Stimulated activated CD4-positive, alpha-beta T cell treated with anti-CD3 and anti-CD28 coated beads, Interleukin-15, amount 100 ng/mL, for 1 hour (primary cell): ENCODE results near the gene FGF4.
"Not testable (repeated sequence)": the region's sequence is repeated elsewhere in the genome, so short reads cannot be mapped to it uniquely, and the experiment has no call there.

Experiments
- DNase-seq, 2 donors: peaks; one replicate each; pipeline ENCODE4 v3.0.0-alpha.2; 2020; ENCODE audit warnings: low read depth in 1 of 2, low spot score in 1 of 2

The FGF4 gene

DNA sequence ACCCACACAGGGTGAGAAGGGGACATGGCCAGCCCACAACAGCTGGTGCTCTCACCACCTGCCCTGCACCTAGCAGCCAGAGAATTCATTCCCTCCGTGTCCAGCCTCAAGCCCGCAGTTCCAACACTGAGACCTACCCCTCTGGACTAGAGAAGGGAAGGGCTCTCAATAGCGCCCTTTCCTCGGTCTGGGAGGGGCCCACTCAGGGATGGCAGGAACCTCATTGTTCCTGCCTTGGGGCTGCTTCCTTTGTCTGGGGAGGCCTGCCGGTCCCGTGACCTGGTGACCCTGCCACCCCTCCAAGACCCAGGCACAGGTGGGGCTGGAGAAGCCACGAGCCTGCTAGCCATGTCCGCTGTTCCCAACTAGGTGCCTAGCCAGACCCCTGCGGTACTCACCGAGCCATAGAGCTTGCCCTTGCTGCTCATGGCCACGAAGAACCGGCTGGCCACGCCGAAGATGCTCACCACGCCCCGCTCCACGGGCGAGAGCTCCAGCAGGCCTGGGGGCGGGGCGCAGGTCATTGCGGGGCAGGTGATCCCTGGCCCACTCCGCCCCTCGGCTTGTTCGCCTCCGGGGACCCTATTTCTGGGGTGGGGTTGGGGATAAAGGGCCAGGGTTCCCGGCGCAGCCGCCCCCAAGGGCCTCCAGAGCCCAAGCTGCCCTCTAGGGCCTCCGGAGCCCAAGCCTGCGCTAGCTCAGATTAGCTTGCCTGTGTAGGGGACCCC lies 1.4 kb downstream of the FGF4 start:
- DNase-seq = no peak

GRCh38 chr11:69771466-69771865 lies 3.7 kb downstream of the FGF4 start:
- no peak for DNase-seq

DNA sequence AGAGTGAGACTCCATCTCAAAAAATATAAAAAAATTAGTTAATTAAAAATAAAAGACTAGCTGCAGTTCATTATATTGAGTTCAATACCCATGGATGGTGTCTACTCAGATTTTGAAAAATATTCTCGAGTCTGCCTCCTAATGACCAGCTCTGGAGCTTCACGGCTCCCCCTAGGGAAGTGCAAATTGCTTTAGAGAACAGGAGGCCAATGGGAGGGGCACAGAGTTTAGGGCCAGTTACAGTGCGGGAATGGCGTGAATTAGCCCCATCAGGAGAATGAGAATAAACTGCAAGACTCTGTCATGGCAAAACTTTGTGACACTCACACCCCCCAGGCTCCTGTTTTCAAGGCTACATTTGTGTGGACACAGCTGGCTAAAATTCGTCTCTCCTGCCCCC lies 4.6 kb downstream of the FGF4 start:
- DNase-seq = no peak

DNA sequence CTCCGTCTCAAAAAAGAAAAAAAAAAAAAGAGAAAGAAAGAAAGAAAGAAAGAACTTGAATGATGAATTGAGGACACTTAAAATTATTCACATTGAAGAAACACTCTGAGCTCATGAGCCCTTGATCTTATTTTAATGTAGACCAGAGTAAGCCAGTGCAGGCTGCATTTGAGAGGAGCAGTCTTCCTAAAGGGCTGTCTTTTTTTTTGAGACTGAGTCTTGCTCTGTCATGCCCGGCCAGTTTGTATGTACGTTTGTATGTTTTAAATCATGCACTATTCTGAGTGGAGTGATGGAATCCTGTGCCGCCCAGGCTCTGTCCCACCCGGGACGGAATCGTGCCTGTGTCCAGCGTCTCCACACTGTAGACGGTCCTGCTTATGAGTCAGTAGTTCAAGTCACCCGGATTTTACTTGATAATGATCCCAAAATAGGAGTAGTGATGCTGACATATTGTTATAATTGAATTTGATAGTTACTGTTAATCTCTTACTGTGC lies 9.6 kb downstream of the FGF4 start:
- no peak for DNase-seq

GRCh38 chr11:69764918-69765317 lies 10.2 kb downstream of the FGF4 start:
- not testable (repeated sequence) for DNase-seq

DNA sequence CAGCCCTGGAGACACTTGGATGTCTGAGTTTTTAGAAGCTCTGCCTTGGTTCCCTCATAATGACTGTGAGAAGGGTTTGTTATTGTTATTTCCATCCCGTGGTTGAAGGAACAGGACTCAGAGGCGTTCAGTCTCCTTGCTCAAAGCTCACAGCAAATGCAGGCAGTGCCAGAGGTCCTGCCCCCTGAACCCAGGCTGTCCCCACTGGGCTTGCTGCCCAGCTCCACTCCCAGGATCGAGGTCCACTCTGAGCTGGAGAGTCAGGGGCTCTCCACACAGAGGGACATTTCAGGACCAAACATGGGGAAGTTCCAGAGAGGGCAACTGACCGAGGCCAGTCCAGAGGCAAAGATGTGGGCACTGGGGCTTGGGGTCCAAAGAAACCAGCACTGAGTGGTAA lies 14.8 kb downstream of the FGF4 start:
- DNase-seq = no peak

- no peak for DNase-seq
These were observed 22.3 kb downstream of the FGF4 start for GRCh38 chr11:69752890-69753289.

- DNase-seq = no peak
These were observed 24.1 kb downstream of the FGF4 start for GRCh38 chr11:69750875-69751597.

DNA sequence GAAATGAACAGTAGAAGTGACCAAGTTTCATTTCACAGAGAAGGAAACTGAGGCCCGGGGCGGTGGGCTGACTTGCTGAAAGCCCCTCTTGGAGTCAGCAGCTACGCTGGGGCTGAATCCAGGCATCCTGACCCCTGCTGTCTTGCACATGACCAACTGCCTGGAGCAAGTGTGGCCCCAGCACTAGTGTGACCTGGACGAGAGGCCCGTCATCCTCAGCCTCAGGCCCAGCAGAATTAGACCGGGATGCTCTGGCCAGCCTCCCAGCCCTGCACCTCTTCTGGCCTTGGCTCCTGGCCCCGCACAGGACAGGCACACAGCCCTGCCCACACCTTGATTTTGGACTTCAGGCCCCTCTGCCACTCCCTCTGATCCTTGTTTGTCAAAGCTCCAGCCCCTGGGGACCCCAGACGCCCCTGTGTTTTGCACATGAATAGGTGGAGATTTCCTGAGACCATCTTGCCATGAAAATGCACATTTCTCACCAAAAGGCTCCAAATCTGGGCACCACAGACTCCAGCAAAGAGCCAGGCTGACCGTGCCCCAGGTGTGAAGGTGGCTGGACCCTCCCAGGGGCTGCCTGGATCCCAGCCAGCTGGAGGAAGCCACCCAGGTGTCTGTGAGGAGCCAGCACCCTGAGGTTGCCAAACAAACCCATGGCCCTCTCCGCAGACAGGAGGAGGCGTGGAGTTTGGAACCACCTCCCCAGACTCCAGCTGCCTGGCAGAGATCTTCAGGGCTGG lies 24.9 kb downstream of the FGF4 start:
- no peak for DNase-seq

GRCh38 chr11:69748637-69749036 lies 26.5 kb downstream of the FGF4 start:
- no peak for DNase-seq

GRCh38 chr11:69746752-69747742 lies 28.1 kb downstream of the FGF4 start:
- DNase-seq = no peak

DNA sequence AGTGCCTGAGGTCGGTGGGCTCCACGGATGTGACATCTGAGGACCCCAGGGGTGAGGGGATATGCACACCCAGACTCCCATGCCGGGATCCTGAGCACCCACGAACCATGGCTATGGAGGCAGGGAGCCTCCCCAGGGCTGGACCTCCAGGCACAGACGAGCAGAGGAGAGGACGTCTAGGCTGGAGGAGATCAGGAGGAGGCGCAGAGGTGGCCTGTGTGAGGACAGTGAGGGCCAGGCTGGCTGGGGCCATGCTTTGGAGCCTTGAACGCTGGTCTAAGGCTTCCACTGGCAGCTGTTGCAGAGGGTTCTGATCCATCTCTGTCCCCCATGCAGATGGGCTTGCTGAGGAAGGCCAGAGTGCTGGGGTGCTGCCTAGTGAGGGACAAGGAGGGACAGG lies 29.0 kb downstream of the FGF4 start:
- no peak for DNase-seq

DNA sequence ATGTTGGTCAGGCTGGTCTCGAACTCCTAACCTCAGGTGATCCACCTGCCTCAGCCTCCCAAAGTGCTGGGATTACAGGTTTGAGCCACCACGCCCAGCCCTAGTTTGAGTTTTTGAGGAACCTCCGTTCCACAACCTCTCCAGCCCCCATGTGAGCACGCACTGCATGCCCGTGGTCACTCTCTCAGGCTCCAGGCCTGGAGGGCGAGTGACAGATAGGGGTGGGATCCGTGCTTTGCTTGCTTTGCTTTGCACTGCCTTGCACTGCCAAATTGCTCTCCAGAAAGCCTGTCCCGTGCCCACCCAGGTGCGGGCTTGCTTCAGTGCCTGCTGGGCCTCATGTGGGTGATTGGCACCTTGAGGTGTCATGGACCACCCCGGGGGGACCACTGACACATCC lies 29.9 kb downstream of the FGF4 start:
- DNase-seq = no peak

- DNase-seq = no peak
These were observed 30.7 kb downstream of the FGF4 start for GRCh38 chr11:69744435-69744834.

- no peak for DNase-seq
These were observed 40.3 kb downstream of the FGF4 start for GRCh38 chr11:69734841-69735240.

DNA sequence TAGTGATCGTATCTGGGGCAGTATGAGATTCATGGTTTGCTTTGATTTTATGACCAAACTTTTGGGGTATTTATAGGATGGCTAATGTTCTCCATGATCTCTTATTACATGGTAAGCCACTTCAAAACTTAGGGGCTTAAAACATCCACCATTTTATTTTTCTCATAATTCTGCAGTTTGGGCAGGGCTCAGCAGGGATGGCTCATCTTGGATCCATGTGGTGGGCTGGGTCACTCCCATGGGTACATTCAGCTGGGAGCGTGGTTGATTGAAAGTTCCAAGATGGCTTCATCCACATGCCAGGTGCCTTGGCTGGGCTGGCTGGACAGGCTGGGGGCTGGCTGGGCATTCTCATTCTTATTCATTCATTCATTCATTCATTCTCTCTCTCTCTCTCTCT lies 40.8 kb downstream of the FGF4 start:
- DNase-seq = no peak

DNA sequence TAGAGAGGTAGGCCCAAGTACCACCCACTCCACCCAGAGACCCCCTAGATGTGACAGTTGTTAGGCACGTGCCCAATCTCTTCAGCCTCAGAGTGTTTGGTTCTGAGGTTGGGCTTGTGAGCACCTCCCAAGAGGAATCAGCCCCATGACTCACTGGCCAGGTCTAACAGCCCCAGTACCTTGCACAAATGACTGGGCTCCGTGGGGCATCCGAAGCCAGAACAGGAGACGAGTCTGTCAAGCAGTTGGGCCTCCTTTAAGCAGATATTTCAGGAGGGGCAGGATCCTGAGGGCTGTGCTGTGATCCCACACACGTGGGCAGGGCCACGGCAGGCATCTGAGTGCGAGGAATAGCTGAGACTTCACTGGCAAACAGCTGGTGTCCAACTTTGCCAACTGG lies 42.2 kb downstream of the FGF4 start:
- DNase-seq = no peak

DNA sequence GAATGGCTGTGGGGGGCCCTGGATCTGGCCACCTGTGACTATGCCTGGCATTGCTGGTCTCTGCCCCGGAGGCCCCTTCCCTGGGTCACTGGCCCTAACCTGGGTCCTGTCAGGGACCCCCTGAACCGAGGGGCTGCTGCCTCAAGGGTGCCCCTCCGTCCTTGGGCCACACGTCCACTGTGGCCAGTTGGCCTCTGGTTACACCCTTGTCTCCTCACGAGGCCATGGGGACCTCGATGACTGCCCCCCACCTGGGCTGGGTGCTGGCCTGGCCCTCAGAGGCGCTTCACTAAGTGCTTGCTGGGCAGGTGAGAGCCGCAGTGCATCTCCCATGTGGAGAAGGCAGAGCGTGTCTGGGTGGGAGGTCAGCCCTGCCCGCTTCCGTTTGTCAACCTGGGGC lies 44.0 kb downstream of the FGF4 start:
- no peak for DNase-seq

DNA sequence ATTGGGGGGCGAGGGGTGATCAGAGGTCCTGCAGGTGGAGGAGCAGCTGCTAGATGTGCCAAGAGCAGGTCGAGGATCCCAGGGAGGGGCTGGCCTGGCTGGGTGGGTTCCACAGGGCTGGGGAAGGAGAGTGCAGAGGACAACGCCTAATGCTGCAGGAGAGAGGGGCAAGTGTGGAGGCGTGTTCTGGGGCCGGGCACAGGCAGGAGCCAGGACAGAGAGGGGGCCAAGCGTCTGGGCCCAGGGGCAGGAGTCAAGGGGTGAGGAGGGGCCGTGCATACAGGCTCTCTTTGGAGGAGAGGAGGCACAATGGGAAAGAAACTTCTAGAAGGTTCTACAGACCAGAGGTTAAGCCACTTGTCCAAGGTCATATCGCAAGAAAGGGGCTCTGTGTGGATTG lies 44.6 kb downstream of the FGF4 start:
- DNase-seq = no peak

GRCh38 chr11:69729252-69729651 lies 45.9 kb downstream of the FGF4 start:
- no peak for DNase-seq

- DNase-seq = no peak
These were observed 47.9 kb downstream of the FGF4 start for GRCh38 chr11:69727266-69727665.
